Measurements from ENCODE around the gene FAAH2.
A peak's percentile ranks its signal among the peaks of the same experiment; 100 is the strongest.

FAAH2 gene

DNA sequence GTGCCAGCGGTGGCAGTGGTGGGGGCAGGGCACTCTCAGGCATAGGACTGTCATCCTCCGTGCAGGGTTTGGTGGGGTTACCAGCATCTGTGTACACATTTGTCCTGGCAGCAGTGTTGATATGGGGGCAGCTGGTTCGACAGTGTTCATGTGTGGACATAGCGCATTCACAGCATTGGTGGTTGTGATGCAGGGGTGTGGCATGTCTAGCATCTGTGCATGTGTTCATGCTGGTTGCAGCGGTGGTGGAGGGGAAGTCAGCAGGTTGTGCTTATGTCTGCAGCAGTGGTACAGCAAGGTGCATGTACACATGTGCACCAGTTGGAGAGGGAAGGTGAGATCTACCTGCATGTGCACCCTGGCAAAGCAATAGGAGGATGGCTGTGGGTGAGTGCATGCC lies 230.0 kb downstream of the FAAH2 start:
- Histone ChIP-seq H3K9me3 (replicated peaks; ENCODE audit: insufficient read depth, low read length) (no peaks in the 10 kb centered on the region), H3K9me2 (replicated peaks; ENCODE audit: insufficient read depth, low read length) (no peaks in the 10 kb centered on the region), H3K4me1 (ENCODE audit: low read length) (no peaks in the 10 kb centered on the region), H3K27ac (ENCODE audit: low read length) (no peak overlapping the region), H3K4me3 (ENCODE audit: low read length) (no peak overlapping the region), H3K79me2 (ENCODE audit: low read length) (no peaks in the 10 kb centered on the region), H3K9ac (ENCODE audit: low read length) (no peak overlapping the region), H4K20me1 (ENCODE audit: insufficient read depth, low read length) (no peaks in the 10 kb centered on the region), H3K4me2 (ENCODE audit: low read depth, low read length) (no peak overlapping the region), H3F3A (ENCODE audit: insufficient read depth, low read length) (no peaks in the 10 kb centered on the region), H3K36me3 (replicated peaks; ENCODE audit: insufficient read depth, low read length) (no peaks in the 10 kb centered on the region), H2AFZ (ENCODE audit: low read length) (no peak overlapping the region), H3K27me3 (replicated peaks; ENCODE audit: insufficient read depth, low read length) (no peaks in the 10 kb centered on the region)
- DNase-seq, result no peak
- no peak for TF ChIP-seq EZH2phosphoT487 (IDR thresholded peaks at IDR 0.05; ENCODE audit: low read length)
- TF ChIP-seq EZH2 (optimal IDR thresholded peaks at IDR 0.05; ENCODE audit: low read depth, low read length), result no peak
- TF ChIP-seq, protein P1, sequence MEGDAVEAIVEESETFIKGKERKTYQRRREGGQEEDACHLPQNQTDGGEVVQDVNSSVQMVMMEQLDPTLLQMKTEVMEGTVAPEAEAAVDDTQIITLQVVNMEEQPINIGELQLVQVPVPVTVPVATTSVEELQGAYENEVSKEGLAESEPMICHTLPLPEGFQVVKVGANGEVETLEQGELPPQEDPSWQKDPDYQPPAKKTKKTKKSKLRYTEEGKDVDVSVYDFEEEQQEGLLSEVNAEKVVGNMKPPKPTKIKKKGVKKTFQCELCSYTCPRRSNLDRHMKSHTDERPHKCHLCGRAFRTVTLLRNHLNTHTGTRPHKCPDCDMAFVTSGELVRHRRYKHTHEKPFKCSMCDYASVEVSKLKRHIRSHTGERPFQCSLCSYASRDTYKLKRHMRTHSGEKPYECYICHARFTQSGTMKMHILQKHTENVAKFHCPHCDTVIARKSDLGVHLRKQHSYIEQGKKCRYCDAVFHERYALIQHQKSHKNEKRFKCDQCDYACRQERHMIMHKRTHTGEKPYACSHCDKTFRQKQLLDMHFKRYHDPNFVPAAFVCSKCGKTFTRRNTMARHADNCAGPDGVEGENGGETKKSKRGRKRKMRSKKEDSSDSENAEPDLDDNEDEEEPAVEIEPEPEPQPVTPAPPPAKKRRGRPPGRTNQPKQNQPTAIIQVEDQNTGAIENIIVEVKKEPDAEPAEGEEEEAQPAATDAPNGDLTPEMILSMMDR (IDR thresholded peaks at IDR 0.05; ENCODE audit: low read length), result no peak

DNA sequence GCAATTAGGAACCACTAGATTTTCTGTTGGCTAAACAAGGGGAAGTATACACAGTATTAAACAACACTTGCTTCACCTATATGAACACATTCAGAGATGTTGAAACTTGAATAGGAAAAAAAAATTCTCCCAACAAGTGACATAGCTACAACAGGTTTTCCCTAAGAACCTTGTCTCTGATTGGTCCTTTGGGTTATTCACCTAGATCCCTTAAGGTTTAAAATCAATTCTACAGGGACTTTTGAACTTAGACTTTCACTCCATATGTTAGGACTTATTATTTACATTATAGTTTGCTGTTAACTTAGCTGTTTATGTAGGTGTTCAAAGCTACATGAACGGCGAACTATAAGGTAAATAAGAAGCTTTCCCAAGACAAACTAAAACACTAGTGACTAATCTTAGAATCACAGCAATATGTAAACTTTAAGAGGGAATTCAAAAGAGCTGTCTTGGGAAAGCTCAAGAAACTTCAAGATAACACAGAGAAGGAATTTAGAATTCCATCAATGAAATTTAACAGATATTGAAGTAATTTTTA lies 233.1 kb downstream of the FAAH2 start:
- H3K9me3 ChIP-seq (replicated peaks; ENCODE audit: insufficient read depth, low read length), result no peaks in the 10 kb centered on the region
- TF ChIP-seq EZH2 (optimal IDR thresholded peaks at IDR 0.05; ENCODE audit: low read depth, low read length), result no peak
- no peak for TF ChIP-seq EZH2phosphoT487 (IDR thresholded peaks at IDR 0.05; ENCODE audit: low read length)
- TF ChIP-seq, protein P1 (IDR thresholded peaks at IDR 0.05; ENCODE audit: low read length), result no peak

DNA sequence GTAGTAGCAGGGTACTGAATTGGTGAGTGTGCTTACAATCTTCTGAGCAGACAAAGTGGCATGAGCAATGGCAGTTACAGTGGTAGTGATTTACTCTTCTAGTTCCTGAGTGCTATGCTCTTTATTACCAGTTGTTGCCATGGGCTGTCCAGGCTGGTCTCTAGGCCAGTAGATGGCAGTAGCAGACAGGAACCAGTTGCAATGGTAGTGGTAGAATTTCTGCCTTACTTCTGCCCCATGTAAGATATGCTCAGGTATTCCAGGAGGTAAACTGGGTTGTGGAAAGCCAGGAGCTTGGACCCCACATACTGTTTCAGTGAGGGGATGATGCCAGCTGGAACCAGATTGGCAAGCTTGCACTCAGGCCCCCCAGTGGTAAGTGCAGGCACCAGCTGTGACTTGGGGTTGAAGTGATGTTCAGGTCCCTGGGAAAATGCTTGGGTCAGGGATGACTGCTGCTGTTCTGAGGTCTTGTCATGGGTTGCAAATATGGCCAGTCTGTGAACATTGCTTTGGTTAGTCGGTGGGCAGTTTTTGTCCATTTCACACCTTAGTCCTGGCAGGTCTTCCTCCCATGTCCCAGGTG lies 242.3 kb downstream of the FAAH2 start:
- Histone ChIP-seq H3K4me1 (ENCODE audit: low read length) (no peaks in the 10 kb centered on the region), H3K79me2 (ENCODE audit: low read length) (no peaks in the 10 kb centered on the region), H3K9me2 (replicated peaks; ENCODE audit: insufficient read depth, low read length) (no peaks in the 10 kb centered on the region), H3K27me3 (replicated peaks; ENCODE audit: insufficient read depth, low read length) (no peaks in the 10 kb centered on the region), H3K4me3 (ENCODE audit: low read length) (no peak overlapping the region), H3F3A (ENCODE audit: insufficient read depth, low read length) (no peaks in the 10 kb centered on the region), H2AFZ (ENCODE audit: low read length) (no peak overlapping the region), H3K27ac (ENCODE audit: low read length) (no peak overlapping the region), H3K36me3 (replicated peaks; ENCODE audit: insufficient read depth, low read length) (no peaks in the 10 kb centered on the region), H3K9ac (ENCODE audit: low read length) (no peak overlapping the region), H3K4me2 (ENCODE audit: low read depth, low read length) (no peak overlapping the region), H3K9me3 (replicated peaks; ENCODE audit: insufficient read depth, low read length) (no peaks in the 10 kb centered on the region), H4K20me1 (ENCODE audit: insufficient read depth, low read length) (no peaks in the 10 kb centered on the region)
- TF ChIP-seq EZH2phosphoT487 (IDR thresholded peaks at IDR 0.05; ENCODE audit: low read length) (no peak), EZH2 (optimal IDR thresholded peaks at IDR 0.05; ENCODE audit: low read depth, low read length) (no peak)
- TF ChIP-seq, protein P1 (IDR thresholded peaks at IDR 0.05; ENCODE audit: low read length), result peak; percentile 70
- peak; percentile 57 for DNase-seq

More for the DNA sequence above, 233.1 kb downstream of the FAAH2 start:
- Histone ChIP-seq H3K27ac (ENCODE audit: low read length) (no peak overlapping the region), H2AFZ (ENCODE audit: low read length) (no peak overlapping the region), H3K36me3 (replicated peaks; ENCODE audit: insufficient read depth, low read length) (no peaks in the 10 kb centered on the region), H3K9me2 (replicated peaks; ENCODE audit: insufficient read depth, low read length) (no peaks in the 10 kb centered on the region), H3K4me3 (ENCODE audit: low read length) (no peak overlapping the region), H3K9ac (ENCODE audit: low read length) (no peak overlapping the region), H3K4me1 (ENCODE audit: low read length) (no peaks in the 10 kb centered on the region), H3F3A (ENCODE audit: insufficient read depth, low read length) (no peaks in the 10 kb centered on the region), H4K20me1 (ENCODE audit: insufficient read depth, low read length) (no peaks in the 10 kb centered on the region), H3K4me2 (ENCODE audit: low read depth, low read length) (no peak overlapping the region), H3K79me2 (ENCODE audit: low read length) (no peaks in the 10 kb centered on the region), H3K27me3 (replicated peaks; ENCODE audit: insufficient read depth, low read length) (no peaks in the 10 kb centered on the region)
- no peak for DNase-seq

Measured in MM.1S (cell line).